ENCODE results near the gene HIPK2. TPM values are rescaled to one million over a fixed set of nuclear protein-coding genes. Genes with fewer than 3 reads are reported as not detected.

Gene HIPK2
- total RNA-seq, 1 experiment from 2014 or later = 35.2 TPM

GRCh38 chr7:139823959-139824521 is 46.2 kb upstream of the HIPK2 start:
- intact Hi-C loops (cut with micrococcal nuclease; ENCODE audit: unreplicated experiment) = no loop called here
- no peak for TF ChIP-seq EZH2 (IDR thresholded peaks at IDR 0.05; ENCODE audit: low read depth)
- TF ChIP-seq, protein P1, sequence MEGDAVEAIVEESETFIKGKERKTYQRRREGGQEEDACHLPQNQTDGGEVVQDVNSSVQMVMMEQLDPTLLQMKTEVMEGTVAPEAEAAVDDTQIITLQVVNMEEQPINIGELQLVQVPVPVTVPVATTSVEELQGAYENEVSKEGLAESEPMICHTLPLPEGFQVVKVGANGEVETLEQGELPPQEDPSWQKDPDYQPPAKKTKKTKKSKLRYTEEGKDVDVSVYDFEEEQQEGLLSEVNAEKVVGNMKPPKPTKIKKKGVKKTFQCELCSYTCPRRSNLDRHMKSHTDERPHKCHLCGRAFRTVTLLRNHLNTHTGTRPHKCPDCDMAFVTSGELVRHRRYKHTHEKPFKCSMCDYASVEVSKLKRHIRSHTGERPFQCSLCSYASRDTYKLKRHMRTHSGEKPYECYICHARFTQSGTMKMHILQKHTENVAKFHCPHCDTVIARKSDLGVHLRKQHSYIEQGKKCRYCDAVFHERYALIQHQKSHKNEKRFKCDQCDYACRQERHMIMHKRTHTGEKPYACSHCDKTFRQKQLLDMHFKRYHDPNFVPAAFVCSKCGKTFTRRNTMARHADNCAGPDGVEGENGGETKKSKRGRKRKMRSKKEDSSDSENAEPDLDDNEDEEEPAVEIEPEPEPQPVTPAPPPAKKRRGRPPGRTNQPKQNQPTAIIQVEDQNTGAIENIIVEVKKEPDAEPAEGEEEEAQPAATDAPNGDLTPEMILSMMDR (conservative IDR thresholded peaks at IDR 0.05) = no peak
- H3K36me3 ChIP-seq (ENCODE audit: low read depth) = no peaks in the 10 kb centered on the region
- POLR2A ChIA-PET (ENCODE audit: unreplicated experiment) = no interaction called here
- no TSS peak for BruUV-seq (replicated peaks)
- no peak overlapping the region for H3K27ac ChIP-seq
- H3F3A ChIP-seq (ENCODE audit: insufficient read depth, low read depth) = no peaks in the 10 kb centered on the region
- H3K27me3 ChIP-seq (ENCODE audit: insufficient read depth, low read depth) = peaks cover 41% of the 10 kb centered on the region
- H3K9me2 ChIP-seq (ENCODE audit: insufficient read depth) = no peaks in the 10 kb centered on the region
- no peak overlapping the region for H2AFZ ChIP-seq
- 0 out of 2 replicates have a peak, but pooled peaks cover 3% of the 10 kb centered on the region for H3K4me1 ChIP-seq (replicated peaks; ENCODE audit: insufficient read depth)
- no peak overlapping the region for H3K4me3 ChIP-seq
- no peaks in the 10 kb centered on the region for H3K79me2 ChIP-seq (ENCODE audit: low read depth)
- H3K9me3 ChIP-seq (ENCODE audit: insufficient read depth, low read depth) = no peaks in the 10 kb centered on the region
- H3K4me2 ChIP-seq = no peak overlapping the region
- CTCF ChIA-PET = no interaction called here
- DNase-seq = no peak
- no peaks in the 10 kb centered on the region for H4K20me1 ChIP-seq (ENCODE audit: insufficient read depth)

DNA sequence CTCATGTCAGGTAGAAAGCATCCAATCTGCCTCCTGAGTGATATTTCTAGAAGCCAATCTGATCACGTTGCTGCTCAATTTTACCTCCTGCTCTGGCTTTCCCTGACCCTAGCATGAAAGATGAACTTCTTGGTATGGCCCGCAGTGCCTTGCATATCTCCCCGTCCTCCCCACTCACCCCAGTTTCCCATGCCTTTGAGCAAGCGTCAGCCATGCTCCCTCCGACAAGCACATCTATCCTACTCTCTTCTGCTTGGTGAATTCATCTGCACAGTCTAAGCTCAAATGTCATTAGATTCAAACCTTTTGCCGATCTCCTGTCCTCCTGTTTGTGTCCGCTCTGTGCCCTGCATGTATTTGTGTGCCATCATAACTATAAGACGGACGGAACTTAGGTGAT is 45.1 kb upstream of the HIPK2 start:
- H3K4me3 ChIP-seq = no peak overlapping the region
- H3F3A ChIP-seq (ENCODE audit: insufficient read depth, low read depth) = no peaks in the 10 kb centered on the region
- no peaks in the 10 kb centered on the region for H3K4me1 ChIP-seq (replicated peaks; ENCODE audit: insufficient read depth)
- H3K27me3 ChIP-seq (ENCODE audit: insufficient read depth, low read depth) = peaks cover 48% of the 10 kb centered on the region
- no peak for TF ChIP-seq EZH2 (IDR thresholded peaks at IDR 0.05; ENCODE audit: low read depth)
- TF ChIP-seq, protein P1 (conservative IDR thresholded peaks at IDR 0.05) = no peak
- ChIA-PET CTCF (no interaction called here), POLR2A (ENCODE audit: unreplicated experiment) (interaction anchor here (0.5 kb wide), 1 partner anchor 142 kb away, joined by 3 read pairs; no protein-coding TSS in a partner anchor)
- no peak overlapping the region for H3K27ac ChIP-seq
- no peaks in the 10 kb centered on the region for H3K9me3 ChIP-seq (ENCODE audit: insufficient read depth, low read depth)
- H3K9me2 ChIP-seq (ENCODE audit: insufficient read depth) = no peaks in the 10 kb centered on the region
- H3K36me3 ChIP-seq (ENCODE audit: low read depth) = no peaks in the 10 kb centered on the region
- no peaks in the 10 kb centered on the region for H4K20me1 ChIP-seq (ENCODE audit: insufficient read depth)
- no TSS peak for BruUV-seq (replicated peaks)
- intact Hi-C loops (cut with micrococcal nuclease; ENCODE audit: unreplicated experiment) = no loop called here
- H2AFZ ChIP-seq = no peak overlapping the region
- H3K4me2 ChIP-seq = no peak overlapping the region
- no peak for DNase-seq
- no peaks in the 10 kb centered on the region for H3K79me2 ChIP-seq (ENCODE audit: low read depth)

GRCh38 chr7:139821349-139822105 is 43.7 kb upstream of the HIPK2 start:
- Histone ChIP-seq H3K9me2 (ENCODE audit: insufficient read depth) (no peaks in the 10 kb centered on the region), H3K4me2 (no peak overlapping the region), H3K4me3 (no peak overlapping the region), H3K4me1 (replicated peaks; ENCODE audit: insufficient read depth) (no peaks in the 10 kb centered on the region), H3K27me3 (ENCODE audit: insufficient read depth, low read depth) (peaks cover 59% of the 10 kb centered on the region), H2AFZ (no peak overlapping the region), H3K27ac (no peak overlapping the region), H3F3A (ENCODE audit: insufficient read depth, low read depth) (no peaks in the 10 kb centered on the region), H3K9me3 (ENCODE audit: insufficient read depth, low read depth) (no peaks in the 10 kb centered on the region), H3K79me2 (ENCODE audit: low read depth) (no peaks in the 10 kb centered on the region), H4K20me1 (ENCODE audit: insufficient read depth) (no peaks in the 10 kb centered on the region), H3K36me3 (ENCODE audit: low read depth) (no peaks in the 10 kb centered on the region)
- intact Hi-C loops (cut with micrococcal nuclease; ENCODE audit: unreplicated experiment) = no loop called here
- no peak for DNase-seq
- POLR2A ChIA-PET (ENCODE audit: unreplicated experiment) = no interaction called here
- TF ChIP-seq EZH2 (IDR thresholded peaks at IDR 0.05; ENCODE audit: low read depth) = no peak
- TF ChIP-seq, protein P1 (conservative IDR thresholded peaks at IDR 0.05) = no peak
- CTCF ChIA-PET = interaction anchor here (0.5 kb wide), 1 partner anchor 322 kb away, joined by 3 read pairs; no protein-coding TSS in a partner anchor
- no TSS peak for BruUV-seq (replicated peaks)
